HepG2 (cell line): ENCODE data around the gene PDE4D. TPM values are rescaled to one million over a fixed set of nuclear protein-coding genes. Genes with fewer than 3 reads are reported as not detected.

Experiments
- ATAC-seq: fragments of 200-7000 bp; cut with Tn5 transposase; 3 replicates; pipeline ENCODE4 v1.9.1; 2020; ENCODE audit warnings: mild to moderate bottlenecking, moderate library complexity
- BruUV-seq: library from RNA; stranded (reverse); fragments of 400-500 nt; replicated peaks from 2 replicates; lab custom pipeline; 2021; lab: Mats Ljungman, UMichigan
- CTCF ChIA-PET: fragments of 300-600 bp; formaldehyde crosslinking; extraction: SDS; loops from one replicate; lab custom pipeline; 2021; ENCODE audit warnings: low total read pairs, inconsistent platforms, low intra/inter-chr PET ratio; lab: Yijun Ruan, JAX
- POLR2A ChIA-PET: fragments of 350-600 bp; sonication (Branson Sonifier 250); formaldehyde crosslinking; loops from one replicate; lab custom pipeline; 2020; ENCODE audit warnings: antibody characterized with exemption, inconsistent platforms; lab: Yijun Ruan, JAX
- DNase-seq: peaks from one replicate; pipeline ENCODE4 v3.0.0-alpha.2; 2015; ENCODE audit warnings: low spot score
- FAIRE-seq: peaks from 3 replicates; lab custom pipeline; 2011; peaks lifted over from hg19 to GRCh38; lab: Jason Lieb, UNC
- H2AFZ ChIP-seq: one replicate; pipeline ENCODE4 v1.6.1; 2011; ENCODE audit warnings: low read length, inconsistent platforms
- H3K27ac ChIP-seq: fragments of 300-600 bp; 3 replicates; pipeline ENCODE4 v1.8.0; 2011; ENCODE audit warnings: mixed run types, mild to moderate bottlenecking, mixed read lengths, low read length, inconsistent platforms; ENCODE audit not compliant: insufficient read depth; ENCODE audit errors: extremely low read length
- H3K27me3 ChIP-seq, 2 experiments: fragments of 200-600 bp in 1 of 2; 2 replicates in 1 of 2; 3 replicates in 1 of 2; pipeline versions ENCODE4 v1.6.0 to v1.8.0; 2011; ENCODE audit warnings: low read length in 2 of 2, mild to moderate bottlenecking in 2 of 2, moderate library complexity in 2 of 2, inconsistent platforms in 1 of 2; ENCODE audit not compliant: insufficient read depth in 2 of 2, control insufficient read depth in 1 of 2
- H3K36me3 ChIP-seq, 2 experiments: fragments of 200-600 bp in 1 of 2; replicated peaks in 1 of 2; 2 replicates in 1 of 2; 3 replicates in 1 of 2; pipeline versions ENCODE4 v1.5.1 to v1.8.0; 2011; ENCODE audit warnings: low read length in 2 of 2, inconsistent platforms in 1 of 2; ENCODE audit not compliant: insufficient read depth in 2 of 2, control insufficient read depth in 1 of 2
- H3K4me1 ChIP-seq: 2 replicates; pipeline ENCODE4 v1.5.1; 2012; ENCODE audit warnings: low read length, inconsistent platforms; ENCODE audit not compliant: insufficient read depth
- H3K4me2 ChIP-seq: 2 replicates; pipeline ENCODE4 v1.6.0; 2011; ENCODE audit warnings: low read depth, low read length, inconsistent platforms
- H3K4me3 ChIP-seq, 3 experiments: fragments of 200-600 bp in 1 of 3; sonication (generic), shearing (Covaris generic) in 1 of 3; replicated peaks in 1 of 3; 2 replicates each; pipeline ENCODE4 v1.5.1; 2011 to 2016; ENCODE audit warnings: low read length in 3 of 3, inconsistent platforms in 2 of 3, low read depth in 2 of 3, mild to moderate bottlenecking in 2 of 3, control low read depth in 1 of 3, mixed read lengths in 1 of 3; ENCODE audit not compliant: insufficient read depth in 1 of 3
- H3K79me2 ChIP-seq: one replicate; pipeline ENCODE4 v1.6.1; 2011; ENCODE audit warnings: low read length, inconsistent platforms; ENCODE audit not compliant: insufficient read depth
- H3K9ac ChIP-seq: 2 replicates; pipeline ENCODE4 v1.6.0; 2011; ENCODE audit warnings: mild to moderate bottlenecking, low read depth, low read length, inconsistent platforms; ENCODE audit not compliant: insufficient read depth
- H3K9me3 ChIP-seq: 2 replicates; pipeline ENCODE4 v1.5.1; 2012; ENCODE audit warnings: mild to moderate bottlenecking, low read length
- H4K20me1 ChIP-seq: 2 replicates; pipeline ENCODE4 v1.6.0; 2011; ENCODE audit warnings: inconsistent platforms, mild to moderate bottlenecking, low read length, moderate library complexity; ENCODE audit not compliant: insufficient read depth
- ARNT2 ChIP-seq: sonication (generic); formaldehyde crosslinking; IDR thresholded peaks from 2 replicates; pipeline ENCODE4 v1.8.0; 2022; ENCODE audit warnings: mild to moderate bottlenecking, low read depth, missing genetic modification reagents, moderate library complexity
- ATF5 ChIP-seq: sonication (generic); formaldehyde crosslinking; IDR thresholded peaks from 2 replicates; pipeline ENCODE4 v1.4.0; 2020; ENCODE audit warnings: mild to moderate bottlenecking, low read depth, missing genetic modification reagents
- GLI4 ChIP-seq: sonication (generic); formaldehyde crosslinking; IDR thresholded peaks from 2 replicates; pipeline ENCODE4 v1.5.1; 2020; ENCODE audit warnings: missing genetic modification reagents, mild to moderate bottlenecking, moderate library complexity, borderline replicate concordance
- IRF1 ChIP-seq: sonication (generic); formaldehyde crosslinking; IDR thresholded peaks from 2 replicates; pipeline ENCODE4 v1.4.0; 2020; ENCODE audit warnings: low read depth, mild to moderate bottlenecking, missing genetic modification reagents
- MYC ChIP-seq: sonication (generic); formaldehyde crosslinking; IDR thresholded peaks from 2 replicates; pipeline ENCODE4 v1.9.0; 2021; ENCODE audit warnings: missing genetic modification reagents, borderline replicate concordance
- MYPOP ChIP-seq: sonication (generic); formaldehyde crosslinking; IDR thresholded peaks from 2 replicates; pipeline ENCODE4 v1.8.1; 2023; ENCODE audit warnings: mild to moderate bottlenecking, moderate library complexity, missing genetic modification reagents
- NAIF1 ChIP-seq: sonication (generic); formaldehyde crosslinking; IDR thresholded peaks from 2 replicates; pipeline ENCODE4 v1.5.0; 2020; ENCODE audit warnings: mild to moderate bottlenecking, missing genetic modification reagents, borderline replicate concordance
- NR0B2 ChIP-seq: sonication (generic); formaldehyde crosslinking; IDR thresholded peaks from 2 replicates; pipeline ENCODE4 v1.4.0; 2020; ENCODE audit warnings: mild to moderate bottlenecking, missing genetic modification reagents
- PCBP1 ChIP-seq: fragments of 200-400 bp; formaldehyde crosslinking; IDR thresholded peaks from 2 replicates; pipeline ENCODE4 v1.6.1; 2017; ENCODE audit warnings: mild to moderate bottlenecking, low read depth, low read length, borderline replicate concordance
- ZBTB2 ChIP-seq: sonication (generic); formaldehyde crosslinking; IDR thresholded peaks from 2 replicates; pipeline ENCODE4 v1.8.0; 2022; ENCODE audit warnings: low read depth, missing genetic modification reagents
- ZBTB26 ChIP-seq: IDR thresholded peaks from 2 replicates; pipeline ENCODE4 v1.6.1; 2016; ENCODE audit warnings: missing compliant biosample characterization, missing genetic modification reagents, borderline replicate concordance
- ZKSCAN8 ChIP-seq: IDR thresholded peaks from 2 replicates; pipeline ENCODE4 v1.6.1; 2016; ENCODE audit warnings: borderline replicate concordance, missing genetic modification reagents, missing compliant biosample characterization
- ZNF275 ChIP-seq: sonication (generic); formaldehyde crosslinking; IDR thresholded peaks from 2 replicates; pipeline ENCODE4 v1.8.0; 2022; ENCODE audit warnings: missing genetic modification reagents, mild to moderate bottlenecking, inconsistent platforms, borderline replicate concordance
- ZNF331 ChIP-seq: sonication (generic); formaldehyde crosslinking; IDR thresholded peaks from 2 replicates; pipeline ENCODE4 v1.4.0; 2020; ENCODE audit warnings: missing genetic modification reagents
- in situ Hi-C: cut with HindIII; loops from 2 replicates; pipeline ENCODE4 v1.10.0; 2017; ENCODE audit warnings: low pct_unique_long_range_greater_than_20kb; ENCODE audit not compliant: extremely low pct_ligation_motif_present
- intact Hi-C: fragments of 100-400 bp; cut with micrococcal nuclease; formaldehyde crosslinking; loops from one replicate; pipeline ENCODE4 v1.10.0; 2022; ENCODE audit not compliant: unreplicated experiment
- polyA plus RNA-seq, 8 experiments: library from polyadenylated mRNA; depleted of rRNA in 3 of 8; stranded (reverse) in 7 of 8; unstranded in 1 of 8; fragments of >200 nt; fragmentation: Illumina TruSeq in 4 of 8; extraction: Trizol in 4 of 8; gene quantifications; 2 replicates each; pipeline versions ENCODE4 v1.2.1 to v1.2.3, GENCODE V29; 2011 to 2016; ENCODE audit warnings: low read depth in 4 of 8, missing spikeins in 1 of 8, mixed read lengths in 1 of 8; ENCODE audit not compliant: insufficient read depth in 1 of 8
- total RNA-seq, 5 experiments: library from RNA; depleted of rRNA; stranded (reverse); fragments of >200 nt; fragmentation: Illumina TruSeq; extraction: Trizol; gene quantifications; 2 replicates each; pipeline ENCODE4 v1.2.3, GENCODE V29; 2016; ENCODE audit warnings: low read depth in 1 of 5

The PDE4D gene
- total and polyA plus RNA-seq, 2 of the 13 experiments (the other 11 are each of a cell fraction or from before 2014, with no cell fraction given), result 7.0 to 12.2 TPM

- H3K27me3 ChIP-seq, result no peaks in the 10 kb centered on the region
- TF ChIP-seq ZBTB2, result no peak
- no peak for TF ChIP-seq ZNF275 (CRISPR knock-in tag)
- TF ChIP-seq MYC (CRISPR knock-in tag), result no peak
- TF ChIP-seq NR0B2 (CRISPR knock-in tag), result no peak
- no peak for TF ChIP-seq ZBTB26 (CRISPR knock-in tag)
- TF ChIP-seq MYPOP (CRISPR knock-in tag), result no peak
- TF ChIP-seq PCBP1, result no peak
- no peak for TF ChIP-seq ATF5 (CRISPR knock-in tag)
- TF ChIP-seq GLI4 (CRISPR knock-in tag), result no peak
- no peak for TF ChIP-seq ARNT2 (CRISPR knock-in tag)
- TF ChIP-seq ZNF331, result no peak
- TF ChIP-seq NAIF1 (CRISPR knock-in tag), result no peak
- no peak for TF ChIP-seq ZKSCAN8 (CRISPR knock-in tag)
- TF ChIP-seq IRF1, result no peak
- no peaks in the 10 kb centered on the region for H4K20me1 ChIP-seq
- in situ Hi-C loops, result no loop called here
- H3K79me2 ChIP-seq, result no peaks in the 10 kb centered on the region
- DNase-seq (no peak), FAIRE-seq (no peak), ATAC-seq (no peak)
- no peak overlapping the region for H3K27ac ChIP-seq
- H3K9me3 ChIP-seq, result no peaks in the 10 kb centered on the region
- H3K4me2 ChIP-seq, result no peak overlapping the region
- no peaks in the 10 kb centered on the region for H3K4me1 ChIP-seq
- no peak overlapping the region for H2AFZ ChIP-seq
- no peak overlapping the region for H3K9ac ChIP-seq
- intact Hi-C loops, result no loop called here
- ChIA-PET CTCF (no interaction called here), POLR2A (no interaction called here)
- no peaks in the 10 kb centered on the region for H3K36me3 ChIP-seq
- H3K4me3 ChIP-seq, result no peak overlapping the region
- BruUV-seq, result no TSS peak
Measured at GRCh38 chr5:59319250-59319649, 574.3 kb downstream of the PDE4D start.
